Fibroblast of skin of scalp (primary cell): ENCODE results near the gene YTHDC2.
A peak's percentile ranks its signal among the peaks of the same experiment; 100 is the strongest.

Source experiments
- DNase-seq: peaks from one replicate; pipeline ENCODE4 v3.0.0-alpha.2; 2013

YTHDC2 gene

GRCh38 chr5:113606298-113607134, 93.0 kb downstream of the YTHDC2 start:
- DNase-seq = peak; percentile 59

GRCh38 chr5:113607361-113607760, 93.9 kb downstream of the YTHDC2 start:
- no peak for DNase-seq

DNA sequence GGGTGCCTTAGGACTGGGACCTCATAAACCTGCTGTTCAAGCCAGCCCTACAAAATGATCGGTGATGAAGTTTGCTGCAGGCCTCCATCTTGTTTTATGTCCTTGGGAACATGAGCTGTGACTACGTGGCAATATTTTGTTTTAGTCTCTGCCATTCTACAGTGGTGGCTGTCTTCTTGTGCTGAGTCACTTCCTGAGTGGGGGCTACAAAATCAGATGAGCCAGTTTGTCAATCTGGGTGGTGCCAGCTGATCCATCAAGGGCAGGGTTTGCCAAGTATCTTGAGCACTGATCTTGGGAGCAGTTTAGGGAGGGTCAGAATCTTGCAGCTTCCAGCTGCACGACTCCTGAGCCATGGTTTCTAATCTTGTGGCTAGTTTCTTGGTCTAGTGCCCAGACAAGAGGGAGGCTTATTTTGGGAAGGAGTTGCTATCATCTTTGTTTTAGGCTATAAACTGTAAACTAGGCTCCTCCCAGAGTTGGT, 94.7 kb downstream of the YTHDC2 start:
- peak; percentile 37 for DNase-seq

DNA sequence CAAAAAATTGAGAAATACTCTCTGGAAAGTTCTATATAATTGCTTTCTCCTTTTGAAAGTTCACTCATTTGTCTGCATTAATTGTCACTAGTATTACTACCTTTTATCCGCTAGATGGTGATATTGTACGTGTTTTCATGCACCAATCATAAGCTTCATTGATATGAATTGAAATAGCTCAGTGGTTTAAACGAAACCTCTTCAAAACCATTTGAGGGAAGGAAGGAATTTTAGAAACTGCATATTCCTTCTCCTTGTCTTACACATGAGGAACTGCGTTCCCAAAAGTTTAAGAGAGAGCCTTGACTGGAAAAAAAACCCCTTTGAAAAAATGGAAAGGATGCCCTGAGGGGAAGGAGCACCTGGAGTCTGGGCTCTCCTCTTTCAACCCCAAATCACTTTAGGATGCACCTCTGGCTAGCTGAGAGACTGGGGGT, 98.6 kb downstream of the YTHDC2 start:
- DNase-seq = peak; percentile 33

- peak; percentile 5 for DNase-seq
Measured at GRCh38 chr5:113614191-113614590, 100.7 kb downstream of the YTHDC2 start.

GRCh38 chr5:113615708-113616107, 102.2 kb downstream of the YTHDC2 start:
- DNase-seq = no peak

DNA sequence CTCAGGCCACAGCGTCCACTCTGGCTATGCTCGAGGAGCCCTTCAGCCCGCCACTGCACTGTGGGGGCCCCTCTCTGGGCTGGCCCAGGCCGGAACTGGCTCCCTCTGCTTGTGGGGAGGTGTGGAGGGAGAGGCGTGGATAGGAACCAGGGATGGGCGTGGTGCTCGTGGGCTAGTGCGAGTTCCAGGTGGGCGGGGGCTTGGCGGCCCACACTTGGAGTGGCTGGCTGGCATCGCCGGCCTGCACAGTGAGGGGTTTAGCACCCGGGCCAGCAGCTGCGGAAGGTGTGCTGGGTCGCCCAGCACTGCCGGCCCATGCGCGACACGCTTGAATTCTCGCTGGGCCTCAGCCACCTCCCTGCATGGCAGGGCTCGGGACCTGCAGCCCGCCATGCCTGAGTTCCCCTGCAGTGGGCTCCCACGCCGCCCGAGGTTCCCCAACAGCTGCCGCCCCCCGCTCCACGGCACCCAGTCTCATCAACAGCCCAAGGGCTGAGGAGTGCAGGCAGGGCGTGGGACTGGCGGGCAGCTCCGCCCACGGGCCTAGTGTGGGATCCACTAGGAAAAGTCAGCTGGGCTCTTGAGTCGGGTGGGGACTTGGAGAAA, 103.8 kb downstream of the YTHDC2 start:
- DNase-seq = no peak

- no peak for DNase-seq
Measured at GRCh38 chr5:113632996-113633395, 119.5 kb downstream of the YTHDC2 start.

DNA sequence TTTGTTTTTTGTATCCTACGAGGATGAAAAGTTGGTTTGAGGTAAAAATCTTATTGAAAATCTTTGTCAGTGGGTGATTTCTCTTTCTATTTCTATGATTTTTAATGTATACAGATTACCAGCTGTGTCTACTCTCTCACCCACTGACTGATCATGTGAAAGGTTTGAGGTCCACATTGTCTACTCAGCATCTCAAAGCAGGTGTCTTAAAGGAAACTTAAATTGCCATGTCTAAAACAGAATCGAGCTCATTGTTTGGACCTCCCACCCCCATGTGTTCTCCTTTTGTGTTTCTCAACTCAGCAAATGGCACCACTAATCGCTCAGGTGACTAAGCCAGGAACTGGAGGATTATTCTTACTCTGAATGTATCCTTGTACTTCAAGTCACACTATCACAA, 121.5 kb downstream of the YTHDC2 start:
- DNase-seq = no peak

DNA sequence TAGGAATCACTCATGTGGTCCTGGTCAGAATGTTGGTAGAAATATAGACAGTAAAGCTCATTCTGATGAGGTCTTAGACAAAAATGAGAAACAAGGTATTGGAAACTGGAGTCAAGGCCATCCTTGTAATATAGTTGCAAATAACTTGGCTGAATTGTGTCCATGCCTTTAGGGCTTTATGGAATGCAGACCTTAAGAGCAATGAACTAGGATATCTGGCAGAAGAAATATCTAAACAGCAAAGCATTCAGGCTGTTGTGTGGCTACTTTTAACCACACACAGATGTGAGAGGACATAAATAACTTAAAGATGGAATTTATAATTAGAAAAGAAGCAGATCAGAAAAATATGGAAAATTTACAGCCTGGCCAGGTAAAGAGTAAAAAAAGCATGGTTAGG, 128.2 kb downstream of the YTHDC2 start:
- DNase-seq = no peak
